SK-N-SH (cell line): ENCODE results near the gene STIL.

ENCODE experiments used
- EP300 ChIP-seq, 2 experiments: IDR thresholded peaks; 2 replicates each; pipeline versions ENCODE4 v1.4.0 to v1.6.1; 2012; ENCODE audit warnings: borderline replicate concordance in 1 of 2, low read depth in 1 of 2, low read length in 1 of 2
- JUND ChIP-seq: IDR thresholded peaks from 2 replicates; pipeline ENCODE4 v1.4.0; 2012
- NFIC ChIP-seq: IDR thresholded peaks from 2 replicates; pipeline ENCODE4 v1.4.0; 2012; ENCODE audit warnings: borderline replicate concordance
- RAD21 ChIP-seq: IDR thresholded peaks from 2 replicates; pipeline ENCODE4 v1.6.1; 2012; ENCODE audit warnings: mild to moderate bottlenecking, low read length
- RXRA ChIP-seq: IDR thresholded peaks from 2 replicates; pipeline ENCODE4 v1.4.0; 2012; ENCODE audit warnings: low read depth, mild to moderate bottlenecking, borderline replicate concordance
- SMC3 ChIP-seq: IDR thresholded peaks from 2 replicates; pipeline ENCODE4 v1.6.1; 2012; ENCODE audit warnings: low read depth, low read length, improper control_type of control experiment
- TEAD4 ChIP-seq: IDR thresholded peaks from 2 replicates; pipeline ENCODE4 v1.4.0; 2012; ENCODE audit warnings: mild to moderate bottlenecking, borderline replicate concordance; ENCODE audit not compliant: insufficient read depth
- TF ChIP-seq, protein P1 (sequence below): fragments of 200-600 bp; sonication (generic); IDR thresholded peaks from 2 replicates; pipeline ENCODE4 v1.6.1; 2017; ENCODE audit warnings: antibody characterized with exemption, mild to moderate bottlenecking, moderate library complexity
- TF ChIP-seq, protein P2 (sequence below): fragments of 150-350 bp; IDR thresholded peaks from 2 replicates; pipeline ENCODE4 v1.6.1; 2017; ENCODE audit warnings: antibody characterized with exemption, low read length, low read depth, borderline replicate concordance

DNA sequence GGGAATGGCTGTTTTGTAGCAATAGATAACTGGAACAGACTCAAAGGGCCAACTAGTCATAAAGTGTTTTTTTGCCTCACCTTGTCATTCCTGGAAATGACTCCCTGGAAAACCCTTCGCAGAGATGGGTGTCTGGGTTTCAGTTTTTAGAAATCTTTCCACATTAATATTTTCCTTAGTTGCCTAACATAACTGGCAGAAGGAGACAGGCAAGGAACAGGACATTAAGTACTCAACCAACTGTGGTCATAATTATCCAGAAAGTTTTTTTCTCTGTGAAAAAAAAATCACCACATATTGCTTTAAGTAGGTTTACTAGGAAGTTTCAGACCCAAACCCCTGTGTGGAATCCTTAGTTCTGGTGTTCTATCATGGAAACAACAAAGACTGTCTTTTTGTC lies 16.3 kb upstream of the STIL start:
- TF ChIP-seq TEAD4 (no peak), RXRA (no peak), NFIC (no peak), EP300 (IDR thresholded peaks at IDR 0.05; ENCODE audit: borderline replicate concordance in 1 of 2, low read depth in 1 of 2, low read length in 1 of 2) (no peak), SMC3 (no peak), JUND (no peak), RAD21 (no peak)
- TF ChIP-seq, protein P1, sequence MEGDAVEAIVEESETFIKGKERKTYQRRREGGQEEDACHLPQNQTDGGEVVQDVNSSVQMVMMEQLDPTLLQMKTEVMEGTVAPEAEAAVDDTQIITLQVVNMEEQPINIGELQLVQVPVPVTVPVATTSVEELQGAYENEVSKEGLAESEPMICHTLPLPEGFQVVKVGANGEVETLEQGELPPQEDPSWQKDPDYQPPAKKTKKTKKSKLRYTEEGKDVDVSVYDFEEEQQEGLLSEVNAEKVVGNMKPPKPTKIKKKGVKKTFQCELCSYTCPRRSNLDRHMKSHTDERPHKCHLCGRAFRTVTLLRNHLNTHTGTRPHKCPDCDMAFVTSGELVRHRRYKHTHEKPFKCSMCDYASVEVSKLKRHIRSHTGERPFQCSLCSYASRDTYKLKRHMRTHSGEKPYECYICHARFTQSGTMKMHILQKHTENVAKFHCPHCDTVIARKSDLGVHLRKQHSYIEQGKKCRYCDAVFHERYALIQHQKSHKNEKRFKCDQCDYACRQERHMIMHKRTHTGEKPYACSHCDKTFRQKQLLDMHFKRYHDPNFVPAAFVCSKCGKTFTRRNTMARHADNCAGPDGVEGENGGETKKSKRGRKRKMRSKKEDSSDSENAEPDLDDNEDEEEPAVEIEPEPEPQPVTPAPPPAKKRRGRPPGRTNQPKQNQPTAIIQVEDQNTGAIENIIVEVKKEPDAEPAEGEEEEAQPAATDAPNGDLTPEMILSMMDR: no peak
- TF ChIP-seq, protein P2, sequence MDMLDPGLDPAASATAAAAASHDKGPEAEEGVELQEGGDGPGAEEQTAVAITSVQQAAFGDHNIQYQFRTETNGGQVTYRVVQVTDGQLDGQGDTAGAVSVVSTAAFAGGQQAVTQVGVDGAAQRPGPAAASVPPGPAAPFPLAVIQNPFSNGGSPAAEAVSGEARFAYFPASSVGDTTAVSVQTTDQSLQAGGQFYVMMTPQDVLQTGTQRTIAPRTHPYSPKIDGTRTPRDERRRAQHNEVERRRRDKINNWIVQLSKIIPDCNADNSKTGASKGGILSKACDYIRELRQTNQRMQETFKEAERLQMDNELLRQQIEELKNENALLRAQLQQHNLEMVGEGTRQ: no peak
